ENCODE results near the gene PHLPP1.

PHLPP1 gene

GRCh38 chr18:62880673-62881364 lies 165.5 kb downstream of the PHLPP1 start:
- Histone ChIP-seq H3K4me2 (ENCODE audit: low read depth, low read length, poor library complexity, severe bottlenecking) (no peak overlapping the region), H3K4me1 (ENCODE audit: insufficient read depth, low read length, poor library complexity, severe bottlenecking) (peaks cover 8% of the 10 kb centered on the region), H3K36me3 (ENCODE audit: insufficient read depth, low read length) (no peaks in the 10 kb centered on the region), H2AFZ (ENCODE audit: low read length) (no peak overlapping the region), H4K20me1 (ENCODE audit: insufficient read depth, low read length, poor library complexity, severe bottlenecking) (no peaks in the 10 kb centered on the region), H3K9me3 (ENCODE audit: insufficient read depth, low read depth, low read length) (no peaks in the 10 kb centered on the region), H3K27me3 (ENCODE audit: insufficient read depth, low read length, poor library complexity, severe bottlenecking) (no peaks in the 10 kb centered on the region), H3F3A (ENCODE audit: low read depth) (no peaks in the 10 kb centered on the region), H3K9me2 (replicated peaks; ENCODE audit: low read depth, low read length) (no peaks in the 10 kb centered on the region), H3K9ac (ENCODE audit: low read depth, low read length, poor library complexity, severe bottlenecking) (no peak overlapping the region), H3K79me2 (ENCODE audit: insufficient read depth, low read length) (peaks cover 6% of the 10 kb centered on the region; the same call in 1 of the 2 replicates), H3K4me3 (ENCODE audit: low read length, poor library complexity, severe bottlenecking) (no peak overlapping the region)
- TF ChIP-seq EZH2phosphoT487 (IDR thresholded peaks at IDR 0.05; ENCODE audit: borderline replicate concordance) (no peak), CTCF (conservative IDR thresholded peaks at IDR 0.05; ENCODE audit: low read length) (no peak)

GRCh38 chr18:62881509-62882016 lies 166.2 kb downstream of the PHLPP1 start:
- H2AFZ ChIP-seq (ENCODE audit: low read length), result no peak overlapping the region
- no peaks in the 10 kb centered on the region for H3K27me3 ChIP-seq (ENCODE audit: insufficient read depth, low read length, poor library complexity, severe bottlenecking)
- no peak overlapping the region for H3K4me3 ChIP-seq (ENCODE audit: low read length, poor library complexity, severe bottlenecking)
- H3K9ac ChIP-seq (ENCODE audit: low read depth, low read length, poor library complexity, severe bottlenecking), result no peak overlapping the region
- no peaks in the 10 kb centered on the region for H3K9me3 ChIP-seq (ENCODE audit: insufficient read depth, low read depth, low read length)
- peaks cover 8% of the 10 kb centered on the region for H3K4me1 ChIP-seq (ENCODE audit: insufficient read depth, low read length, poor library complexity, severe bottlenecking)
- TF ChIP-seq EZH2phosphoT487 (IDR thresholded peaks at IDR 0.05; ENCODE audit: borderline replicate concordance) (no peak), CTCF (conservative IDR thresholded peaks at IDR 0.05; ENCODE audit: low read length) (no peak)
- no peaks in the 10 kb centered on the region for H4K20me1 ChIP-seq (ENCODE audit: insufficient read depth, low read length, poor library complexity, severe bottlenecking)
- H3K4me2 ChIP-seq (ENCODE audit: low read depth, low read length, poor library complexity, severe bottlenecking), result no peak overlapping the region
- H3K9me2 ChIP-seq (replicated peaks; ENCODE audit: low read depth, low read length), result no peaks in the 10 kb centered on the region
- no peaks in the 10 kb centered on the region for H3F3A ChIP-seq (ENCODE audit: low read depth)
- no peaks in the 10 kb centered on the region for H3K36me3 ChIP-seq (ENCODE audit: insufficient read depth, low read length)
- H3K79me2 ChIP-seq (ENCODE audit: insufficient read depth, low read length), result peaks cover 6% of the 10 kb centered on the region; the same call in 1 of the 2 replicates

- H3K9ac ChIP-seq (ENCODE audit: low read depth, low read length, poor library complexity, severe bottlenecking), result no peak overlapping the region
- H3K9me3 ChIP-seq (ENCODE audit: insufficient read depth, low read depth, low read length), result no peaks in the 10 kb centered on the region
These were observed 168.8 kb downstream of the PHLPP1 start for GRCh38 chr18:62883937-62884735.

More at GRCh38 chr18:62883937-62884735, 168.8 kb downstream of the PHLPP1 start:
- Histone ChIP-seq H3K79me2 (ENCODE audit: insufficient read depth, low read length) (peaks cover 6% of the 10 kb centered on the region; the same call in 1 of the 2 replicates), H3K36me3 (ENCODE audit: insufficient read depth, low read length) (no peaks in the 10 kb centered on the region), H3K4me3 (ENCODE audit: low read length, poor library complexity, severe bottlenecking) (no peak overlapping the region), H3K9me2 (replicated peaks; ENCODE audit: low read depth, low read length) (no peaks in the 10 kb centered on the region), H3K4me2 (ENCODE audit: low read depth, low read length, poor library complexity, severe bottlenecking) (no peak overlapping the region), H3K27me3 (ENCODE audit: insufficient read depth, low read length, poor library complexity, severe bottlenecking) (no peaks in the 10 kb centered on the region), H3K4me1 (ENCODE audit: insufficient read depth, low read length, poor library complexity, severe bottlenecking) (peaks cover 8% of the 10 kb centered on the region), H4K20me1 (ENCODE audit: insufficient read depth, low read length, poor library complexity, severe bottlenecking) (no peaks in the 10 kb centered on the region), H3F3A (ENCODE audit: low read depth) (no peaks in the 10 kb centered on the region), H2AFZ (ENCODE audit: low read length) (no peak overlapping the region)
- TF ChIP-seq EZH2phosphoT487 (IDR thresholded peaks at IDR 0.05; ENCODE audit: borderline replicate concordance) (no peak), CTCF (conservative IDR thresholded peaks at IDR 0.05; ENCODE audit: low read length) (no peak)
